Erythroblast (primary cell): ENCODE results near the gene CACNA1B.

Experiments
- GATA1 ChIP-seq: IDR thresholded peaks from 2 replicates; pipeline ENCODE4 v1.6.1; 2011; ENCODE audit warnings: low read depth, mild to moderate bottlenecking, control low read depth, low read length, moderate library complexity
- POLR2A ChIP-seq: IDR thresholded peaks from 2 replicates; pipeline ENCODE4 v1.6.1; 2011; ENCODE audit warnings: mild to moderate bottlenecking, low read length

GRCh38 chr9:138009016-138009802 is 131.6 kb downstream of the CACNA1B start:
- no peak for TF ChIP-seq POLR2A
- TF ChIP-seq GATA1, result no peak
